Stimulated activated CD4-positive, alpha-beta T cell treated with anti-CD3 and anti-CD28 coated beads, Interleukin-1b, Interleukin-23, amount 100 ng/mL, for 4 hours (primary cell): Measurements from ENCODE around the gene PTGES3.
A peak's percentile ranks its signal among the peaks of the same experiment; 100 is the strongest.
"Not testable (repeated sequence)": the region's sequence is repeated elsewhere in the genome, so short reads cannot be mapped to it uniquely, and the experiment has no call there.

Experiments
- DNase-seq, 2 donors: peaks; one replicate each; pipeline ENCODE4 v3.0.0-alpha.2; 2020; ENCODE audit warnings: low read depth in 2 of 2

The PTGES3 gene

GRCh38 chr12:56709759-56710376 is 21.8 kb upstream of the PTGES3 start:
- DNase-seq, result no peak

- not testable (repeated sequence) for DNase-seq
Measured at GRCh38 chr12:56704522-56704921, 16.4 kb upstream of the PTGES3 start.

DNA sequence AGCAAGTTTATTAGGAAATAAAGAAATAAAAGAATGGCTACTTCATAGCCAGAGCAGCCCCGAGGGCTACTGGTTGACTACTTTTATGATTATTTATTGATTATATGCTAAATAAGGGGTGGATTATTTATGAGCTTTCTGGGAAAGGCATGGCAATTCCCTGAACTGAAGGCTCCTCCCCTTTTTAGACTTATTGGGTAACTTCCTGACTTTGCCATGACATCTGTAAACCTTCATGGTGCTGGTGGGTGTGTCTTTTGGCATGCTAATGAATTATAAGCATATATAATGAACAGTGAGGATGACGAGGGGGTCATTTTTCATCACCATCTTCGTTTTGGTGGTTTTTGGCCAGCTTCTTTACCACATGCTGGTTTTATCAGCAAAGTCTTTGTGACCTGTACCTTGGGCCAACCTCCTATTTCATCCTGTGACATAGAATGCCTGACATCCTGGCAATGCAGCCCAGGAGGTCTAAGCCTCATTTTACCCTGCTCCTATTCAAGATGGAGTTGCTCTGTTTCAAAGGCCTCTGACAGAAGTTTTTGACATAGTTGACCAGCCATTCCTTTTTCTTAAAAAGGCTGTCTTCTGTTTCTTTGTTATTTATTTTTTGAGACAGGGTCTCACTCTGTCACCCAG is 11.1 kb upstream of the PTGES3 start:
- no peak for DNase-seq

GRCh38 chr12:56695327-56696101 is 7.4 kb upstream of the PTGES3 start:
- DNase-seq, result no peak

DNA sequence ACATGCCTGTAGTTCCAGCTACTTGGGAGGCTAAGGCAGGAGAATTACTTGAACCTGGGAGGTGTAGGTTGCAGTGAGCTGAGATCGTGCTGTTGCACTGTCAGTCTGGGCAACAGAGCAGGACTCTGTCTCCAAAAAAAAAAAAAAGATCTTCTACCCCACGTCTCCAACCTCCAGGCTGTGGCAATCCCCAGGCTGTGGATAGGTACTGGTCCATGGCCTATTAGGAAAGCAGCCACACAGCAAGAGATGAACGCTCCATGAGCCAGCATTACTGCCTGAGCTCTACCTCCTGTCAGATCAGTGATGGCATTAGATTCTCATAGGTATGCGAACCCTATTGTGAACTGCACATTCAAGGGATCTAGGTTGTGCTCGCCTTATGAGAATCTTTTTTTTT is 6.1 kb upstream of the PTGES3 start:
- DNase-seq, result no peak

DNA sequence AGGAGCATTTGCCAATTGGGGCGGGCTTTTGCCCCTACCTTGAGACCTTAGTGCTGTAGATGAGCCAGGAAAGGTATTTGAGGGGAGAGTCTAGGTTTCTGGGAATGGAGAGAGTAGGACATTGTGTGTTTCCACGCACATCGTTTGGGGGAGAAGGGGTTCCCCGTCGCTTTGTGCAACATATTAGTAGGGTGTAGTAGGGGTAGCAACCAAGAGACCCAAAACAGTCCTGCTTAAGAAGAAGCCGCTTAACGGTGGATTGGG is 694 bp upstream of the PTGES3 start:
- DNase-seq, result no peak

DNA sequence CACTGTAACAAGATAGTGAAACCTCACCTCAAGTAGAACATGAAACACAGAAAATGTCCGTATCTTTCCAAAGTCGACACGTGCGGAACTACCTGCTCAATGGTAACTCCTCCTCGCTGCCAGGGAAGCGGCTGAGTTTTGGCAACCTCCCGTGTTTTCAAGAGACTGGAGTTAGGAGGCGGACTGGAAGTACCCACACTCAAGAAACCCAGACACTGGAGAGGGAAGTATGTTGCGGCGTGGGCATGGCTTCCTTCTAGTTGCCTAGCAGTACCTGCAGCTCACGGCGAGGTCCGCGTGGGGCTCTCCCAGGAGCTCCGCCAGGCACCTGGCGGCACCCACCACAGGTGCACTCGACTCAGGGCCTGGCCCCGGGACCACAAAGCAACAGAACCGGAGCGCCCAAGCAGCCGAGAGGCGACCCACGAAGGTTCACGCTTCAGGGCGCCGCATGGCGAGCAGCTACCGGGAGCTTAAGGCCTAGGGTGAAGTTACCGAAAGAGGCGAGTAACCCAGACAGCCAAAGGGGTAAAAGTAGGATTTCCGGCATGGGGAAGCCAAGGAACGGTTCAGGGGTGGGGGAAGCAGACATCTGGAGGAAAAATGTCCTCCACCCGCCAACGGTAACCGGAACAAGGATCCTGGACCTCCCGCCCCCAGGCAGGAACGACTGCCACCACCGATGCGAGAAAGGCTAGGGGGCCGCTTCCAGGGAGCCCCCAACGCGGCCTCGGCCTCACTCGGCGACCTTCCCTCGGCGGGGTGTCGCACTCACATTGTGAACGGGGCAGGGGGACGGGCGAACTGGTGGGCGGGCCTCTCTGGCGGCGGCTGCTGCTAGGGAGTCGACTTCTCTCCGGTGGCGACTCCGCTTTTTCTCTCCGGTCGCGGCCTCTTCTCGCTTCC is 608 bp downstream of the PTGES3 start:
- DNase-seq, result peak; percentile 47 to 49

DNA sequence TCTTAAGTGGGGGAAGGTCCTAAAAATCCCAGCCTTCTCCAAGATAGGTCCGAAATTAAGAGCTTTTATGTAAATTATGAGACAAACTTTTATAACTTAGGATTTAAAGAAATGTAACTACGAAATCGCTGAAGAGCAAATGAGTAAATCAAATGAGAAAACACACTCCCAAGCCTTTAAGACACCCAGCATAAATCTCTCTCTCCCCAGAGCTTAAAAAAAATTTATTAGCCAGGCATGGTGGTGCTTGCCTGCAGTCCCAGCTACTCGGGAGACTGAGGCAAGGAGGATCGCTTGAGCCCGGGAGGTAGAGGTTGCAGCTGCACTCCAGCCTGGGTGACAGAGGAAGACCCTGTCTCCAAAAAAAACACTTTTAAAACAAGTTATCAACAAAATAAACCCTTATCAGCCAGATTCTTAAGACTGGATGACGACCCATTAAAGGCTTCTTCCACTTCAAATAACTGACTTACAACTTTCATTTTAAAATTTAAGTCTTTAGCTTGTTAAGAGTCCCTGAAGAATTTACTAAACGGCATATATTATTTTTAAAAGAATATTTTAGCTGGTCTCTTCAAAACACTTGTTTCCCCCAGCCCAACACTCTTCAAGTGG is 3.2 kb downstream of the PTGES3 start:
- DNase-seq, result no peak

DNA sequence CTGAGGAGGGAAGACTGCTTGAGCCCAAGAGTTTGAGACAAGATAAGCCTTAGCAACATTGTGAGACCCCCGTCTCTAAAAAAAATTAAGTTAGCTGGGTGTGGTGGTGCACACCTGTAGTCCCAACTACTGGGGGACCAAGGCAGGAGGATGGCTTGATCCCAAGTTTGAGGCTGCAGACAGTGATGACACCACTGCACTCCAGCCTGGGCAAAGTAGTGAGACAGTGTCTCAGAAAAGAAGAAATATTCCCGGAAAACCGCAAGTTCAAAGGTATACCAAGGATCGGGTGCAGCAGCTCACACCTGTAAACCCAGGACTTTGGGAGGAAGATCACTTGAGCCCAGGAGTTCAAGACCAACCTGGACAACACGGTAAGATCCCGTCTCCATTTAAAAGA is 5.8 kb downstream of the PTGES3 start:
- DNase-seq, result no peak

- DNase-seq, result no peak
Measured at GRCh38 chr12:56679883-56680575, 8.1 kb downstream of the PTGES3 start.

DNA sequence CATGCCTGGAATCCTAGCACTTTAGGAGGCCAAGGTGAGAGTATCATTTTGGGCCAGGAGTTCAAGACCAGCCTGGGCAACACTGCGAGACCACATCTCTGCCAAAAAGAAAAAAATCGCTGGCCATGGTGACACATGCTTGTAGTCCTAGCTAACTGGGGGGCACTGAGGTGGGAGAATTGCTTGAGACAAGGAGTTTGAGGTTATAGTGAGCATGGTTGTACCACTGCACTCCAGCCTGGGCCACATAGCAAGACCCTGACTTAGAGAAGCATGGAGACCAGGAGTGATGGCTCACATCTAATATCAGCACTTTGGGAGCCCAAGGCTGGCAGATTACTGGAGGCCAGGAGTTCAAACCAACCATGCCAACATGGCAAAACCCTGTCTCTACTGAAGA is 9.2 kb downstream of the PTGES3 start:
- no peak for DNase-seq

DNA sequence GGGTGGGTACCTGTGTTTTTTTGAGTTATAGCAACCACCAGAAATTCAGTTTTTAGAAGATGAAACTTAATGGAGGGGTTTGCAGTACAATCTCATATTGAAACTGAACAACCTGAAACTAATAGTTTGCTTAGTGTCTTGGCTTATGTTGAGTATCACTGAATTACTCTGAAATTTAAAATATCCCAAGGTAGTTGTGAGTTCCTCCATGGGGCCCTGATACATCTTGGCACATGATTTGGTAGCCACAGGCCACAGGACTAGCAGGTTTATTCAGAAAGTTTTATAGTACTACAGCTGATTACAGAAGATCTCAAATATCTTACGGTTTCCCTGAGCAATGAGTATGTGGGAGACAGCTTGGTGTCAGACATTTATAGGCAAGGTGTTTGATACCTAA is 10.4 kb downstream of the PTGES3 start:
- DNase-seq, result no peak

DNA sequence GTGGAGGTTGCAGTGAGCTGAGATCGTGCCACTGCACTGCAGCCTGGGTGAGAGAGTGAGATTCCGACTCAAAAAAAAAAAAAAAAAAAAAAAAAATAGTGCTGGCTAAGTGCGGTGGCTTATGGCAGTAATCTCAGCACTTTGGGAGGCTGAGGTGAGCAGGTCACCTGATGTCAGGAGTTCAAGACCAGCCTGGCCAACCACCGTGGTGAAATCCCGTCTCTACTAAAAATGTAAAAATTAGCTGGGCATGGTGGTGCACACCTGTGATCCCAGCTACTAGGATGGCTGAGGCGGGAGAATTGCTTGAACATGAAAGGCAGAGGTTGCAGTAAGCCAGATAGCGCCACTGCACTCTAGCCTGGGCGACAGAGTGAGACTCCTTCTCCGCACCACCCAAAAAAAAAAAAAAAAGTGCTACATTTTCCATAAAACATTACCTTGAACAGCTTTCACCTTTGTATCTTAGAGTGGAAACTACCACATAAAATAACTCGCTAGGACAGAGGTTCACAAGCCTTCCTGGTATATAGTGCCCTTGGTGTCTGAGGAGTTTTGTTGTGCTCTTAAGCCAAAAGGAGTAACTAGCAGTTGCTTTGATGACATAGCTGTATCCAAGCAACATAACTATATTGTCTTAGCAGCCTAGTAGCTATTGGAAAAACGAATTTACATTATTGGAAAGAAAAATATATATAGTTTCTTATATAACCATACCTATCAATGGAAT is 11.1 kb downstream of the PTGES3 start:
- DNase-seq, result no peak

DNA sequence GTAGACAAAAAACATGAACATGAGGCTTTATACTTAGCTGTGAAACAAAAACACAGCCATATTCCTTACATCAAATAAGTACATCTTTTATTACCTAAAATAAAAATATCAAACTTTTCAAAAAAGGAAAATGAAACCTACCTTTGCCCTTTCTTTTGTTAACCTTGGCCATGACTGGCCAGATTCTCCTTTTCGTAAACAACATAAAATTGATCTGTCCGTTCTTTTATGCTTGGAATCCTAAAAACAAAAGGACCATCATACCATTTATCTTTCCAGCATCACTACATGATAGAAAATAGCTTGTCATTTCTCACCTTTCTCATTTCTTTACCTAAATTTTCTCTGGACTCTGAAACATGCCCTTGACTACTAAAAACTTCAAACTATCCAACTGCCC is 16.5 kb downstream of the PTGES3 start:
- no peak for DNase-seq

DNA sequence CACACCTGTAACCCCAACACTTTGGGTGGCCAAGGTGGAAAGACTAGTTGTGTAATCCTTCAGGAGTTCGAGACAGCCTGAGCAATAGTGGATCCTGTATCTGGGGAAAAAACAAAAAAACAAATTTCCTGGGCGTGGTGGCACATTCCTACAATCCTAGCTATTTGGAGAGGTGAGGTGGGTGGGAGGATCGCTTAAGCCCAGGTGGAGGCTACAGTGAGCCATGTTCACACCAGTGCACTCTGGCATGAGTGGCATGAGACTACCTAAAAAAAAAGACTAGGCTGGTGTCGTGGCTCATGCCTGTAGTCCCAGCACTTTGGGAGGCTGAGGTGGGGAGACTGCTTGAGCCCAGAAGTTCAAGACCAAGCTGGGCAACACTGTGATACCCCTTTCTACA is 17.2 kb downstream of the PTGES3 start:
- DNase-seq, result no peak

GRCh38 chr12:56668197-56668457 is 20.0 kb downstream of the PTGES3 start:
- DNase-seq, result no peak

GRCh38 chr12:56661979-56662638 is 26.0 kb downstream of the PTGES3 start:
- DNase-seq, result no peak

DNA sequence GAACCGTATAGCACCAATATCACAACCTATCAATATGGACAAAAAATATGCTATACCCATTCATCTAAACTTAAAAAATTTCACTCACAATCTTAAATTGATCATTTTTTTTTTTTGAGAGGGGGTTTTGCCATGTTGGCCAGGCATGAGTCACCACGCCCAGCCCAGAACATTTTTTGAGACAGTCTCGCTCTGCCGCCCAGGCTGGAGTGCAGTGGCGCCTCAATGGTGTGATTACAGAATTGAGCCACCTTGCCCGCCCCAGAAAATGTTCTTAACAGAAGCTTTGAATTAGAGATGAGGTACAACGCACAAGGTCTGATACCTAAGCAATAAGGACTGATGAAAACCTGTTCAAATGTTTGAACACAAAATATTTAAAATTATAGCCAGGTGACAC is 26.5 kb downstream of the PTGES3 start:
- no peak for DNase-seq

GRCh38 chr12:56658921-56659320 is 29.2 kb downstream of the PTGES3 start:
- no peak for DNase-seq
